Forelimb muscle (tissue), 1 donor: ENCODE data around the gene ELAC2. TPM values are rescaled to one million over a fixed set of nuclear protein-coding genes. Genes with fewer than 3 reads are reported as not detected.

Experiments used
- DNase-seq: peaks from one replicate; pipeline ENCODE4 v3.0.0-alpha.2; 2013; ENCODE audit warnings: low read depth
- polyA plus RNA-seq: library from polyadenylated mRNA; unstranded; fragments of 120-200 nt; gene quantifications from one replicate; pipeline ENCODE4 v1.2.1, GENCODE V29; 2013; ENCODE audit not compliant: insufficient read length

Gene ELAC2
- 43.6 TPM for polyA plus RNA-seq

- peak; percentile 97 for DNase-seq
These were observed at the start of gene ELAC2 for GRCh38 chr17:13017655-13018459. Gene ELAC2 (minus strand): TSS chr17:13018027. CDS start chr17:13017947, 80 bp downstream.

- DNase-seq: no peak
These were observed 47.2 kb upstream of the ELAC2 start for GRCh38 chr17:13065032-13065431.

GRCh38 chr17:13055131-13055530 lies 37.3 kb upstream of the ELAC2 start:
- DNase-seq: no peak

- no peak for DNase-seq
These were observed 36.8 kb upstream of the ELAC2 start for GRCh38 chr17:13054666-13055065.

GRCh38 chr17:13051915-13052314 lies 34.1 kb upstream of the ELAC2 start:
- no peak for DNase-seq

- no peak for DNase-seq
These were observed 29.3 kb upstream of the ELAC2 start for GRCh38 chr17:13047011-13047606.

GRCh38 chr17:13046361-13046760 lies 28.5 kb upstream of the ELAC2 start:
- no peak for DNase-seq

GRCh38 chr17:13044572-13045065 lies 26.8 kb upstream of the ELAC2 start:
- DNase-seq: no peak

- DNase-seq: no peak
These were observed 21.3 kb upstream of the ELAC2 start for GRCh38 chr17:13038931-13039665.

- DNase-seq: no peak
These were observed 18.9 kb upstream of the ELAC2 start for GRCh38 chr17:13036751-13037150.

GRCh38 chr17:13035420-13035819 lies 17.6 kb upstream of the ELAC2 start:
- DNase-seq: no peak

GRCh38 chr17:13031718-13032350 lies 14.0 kb upstream of the ELAC2 start:
- no peak for DNase-seq

GRCh38 chr17:13030459-13031300 lies 12.9 kb upstream of the ELAC2 start:
- no peak for DNase-seq

- no peak for DNase-seq
These were observed 12.2 kb upstream of the ELAC2 start for GRCh38 chr17:13030056-13030455.

GRCh38 chr17:13029340-13029739 lies 11.5 kb upstream of the ELAC2 start:
- no peak for DNase-seq

GRCh38 chr17:13027246-13027645 lies 9.4 kb upstream of the ELAC2 start:
- no peak for DNase-seq

GRCh38 chr17:13025687-13026086 lies 7.9 kb upstream of the ELAC2 start:
- no peak for DNase-seq

GRCh38 chr17:13025258-13025627 lies 7.4 kb upstream of the ELAC2 start:
- DNase-seq: no peak

- no peak for DNase-seq
These were observed 6.9 kb upstream of the ELAC2 start for GRCh38 chr17:13024526-13025257.

GRCh38 chr17:13024016-13024415 lies 6.2 kb upstream of the ELAC2 start:
- DNase-seq: no peak
